GM12865 (cell line): ENCODE data around the gene SMIM22.

ENCODE experiments used
- DNase-seq: peaks from one replicate; pipeline ENCODE4 v3.0.0; 2010; ENCODE audit warnings: low read depth
- H3K4me3 ChIP-seq: 2 replicates; pipeline ENCODE4 v1.5.1; 2011; ENCODE audit warnings: mild to moderate bottlenecking, low read depth, low read length, control low read depth
- TF ChIP-seq, protein P1 (sequence below): IDR thresholded peaks from 2 replicates; pipeline ENCODE4 v1.5.1; 2011; ENCODE audit warnings: low read length, control low read depth, low read depth, inconsistent platforms; ENCODE audit not compliant: insufficient read depth; ENCODE audit errors: missing control alignments

Gene SMIM22

DNA sequence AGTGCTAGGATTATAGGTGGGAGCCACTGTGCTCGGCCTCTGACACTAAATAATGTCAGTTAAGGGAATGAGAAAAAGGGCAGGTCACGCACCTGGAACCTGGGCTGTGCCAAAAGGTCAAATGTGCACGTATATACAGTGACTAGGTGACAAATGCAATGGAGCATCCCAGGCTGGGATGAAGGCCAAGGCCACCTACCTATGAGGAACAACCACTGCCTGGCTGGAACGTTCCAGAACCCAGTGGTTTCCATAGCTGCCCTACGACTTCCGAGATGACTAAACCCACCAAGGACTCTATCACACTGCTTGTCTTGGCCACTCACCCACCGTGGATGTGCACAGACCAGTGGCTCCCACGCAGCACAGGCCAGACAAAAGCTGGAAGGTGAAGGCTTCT, 44.3 kb upstream of the SMIM22 start:
- TF ChIP-seq, protein P1, sequence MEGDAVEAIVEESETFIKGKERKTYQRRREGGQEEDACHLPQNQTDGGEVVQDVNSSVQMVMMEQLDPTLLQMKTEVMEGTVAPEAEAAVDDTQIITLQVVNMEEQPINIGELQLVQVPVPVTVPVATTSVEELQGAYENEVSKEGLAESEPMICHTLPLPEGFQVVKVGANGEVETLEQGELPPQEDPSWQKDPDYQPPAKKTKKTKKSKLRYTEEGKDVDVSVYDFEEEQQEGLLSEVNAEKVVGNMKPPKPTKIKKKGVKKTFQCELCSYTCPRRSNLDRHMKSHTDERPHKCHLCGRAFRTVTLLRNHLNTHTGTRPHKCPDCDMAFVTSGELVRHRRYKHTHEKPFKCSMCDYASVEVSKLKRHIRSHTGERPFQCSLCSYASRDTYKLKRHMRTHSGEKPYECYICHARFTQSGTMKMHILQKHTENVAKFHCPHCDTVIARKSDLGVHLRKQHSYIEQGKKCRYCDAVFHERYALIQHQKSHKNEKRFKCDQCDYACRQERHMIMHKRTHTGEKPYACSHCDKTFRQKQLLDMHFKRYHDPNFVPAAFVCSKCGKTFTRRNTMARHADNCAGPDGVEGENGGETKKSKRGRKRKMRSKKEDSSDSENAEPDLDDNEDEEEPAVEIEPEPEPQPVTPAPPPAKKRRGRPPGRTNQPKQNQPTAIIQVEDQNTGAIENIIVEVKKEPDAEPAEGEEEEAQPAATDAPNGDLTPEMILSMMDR: no peak
- no peak for DNase-seq
- H3K4me3 ChIP-seq: no peak overlapping the region

DNA sequence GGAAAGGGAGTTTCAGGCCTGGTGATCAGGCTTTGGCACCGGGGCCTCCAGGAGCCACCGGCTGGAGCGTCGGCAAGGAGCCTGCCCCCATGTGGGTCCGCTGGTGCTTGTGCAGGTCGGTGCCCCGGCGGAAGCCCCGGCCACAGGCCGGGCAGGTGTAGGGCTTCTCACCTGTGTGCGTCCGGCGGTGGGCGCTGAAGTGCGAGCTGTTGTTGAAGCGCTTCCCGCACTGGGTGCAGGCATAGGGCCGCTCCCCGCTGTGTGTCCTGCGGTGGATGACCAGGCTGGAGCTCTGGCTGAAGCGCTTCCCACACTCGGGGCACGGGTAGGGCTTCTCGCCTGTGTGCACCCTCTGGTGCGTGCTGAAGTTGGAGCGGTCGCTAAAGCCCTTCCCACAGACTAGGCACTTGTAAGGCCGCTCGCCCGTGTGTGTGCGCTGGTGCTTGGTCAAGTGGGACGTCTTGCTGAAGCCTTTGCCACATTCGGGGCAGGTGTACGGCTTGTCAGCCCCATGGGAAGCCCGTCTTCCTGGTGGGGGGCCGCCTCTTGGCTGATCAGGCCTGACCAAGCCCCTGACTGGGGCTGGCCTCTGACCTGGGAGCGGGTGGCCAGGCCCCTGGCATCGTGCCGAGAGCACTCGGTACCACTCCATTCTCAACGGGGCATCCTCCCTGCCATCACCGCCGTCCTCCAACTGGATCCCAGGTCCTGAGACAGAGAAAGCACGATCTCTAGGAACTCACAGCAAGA, 42.6 kb upstream of the SMIM22 start:
- DNase-seq: no peak
- TF ChIP-seq, protein P1: no peak
- no peak overlapping the region for H3K4me3 ChIP-seq

DNA sequence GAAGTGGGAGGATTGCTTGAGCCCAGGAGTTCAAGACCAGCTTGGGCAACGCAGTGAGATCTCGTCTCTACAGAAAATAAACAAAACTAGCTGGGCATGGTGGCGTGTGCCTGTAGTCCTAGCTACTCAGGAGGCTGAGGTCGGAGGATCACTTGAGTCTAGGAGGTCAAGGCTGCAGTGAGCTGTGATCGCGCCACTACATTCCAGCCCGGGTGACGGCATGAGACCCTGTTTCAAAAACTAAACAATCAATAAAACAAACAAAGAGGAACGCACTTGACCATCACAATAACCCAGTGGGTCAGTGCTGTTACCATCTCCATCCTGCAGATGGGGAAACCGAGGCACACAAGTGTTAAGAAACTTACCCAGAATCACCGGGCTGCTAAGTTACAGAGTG, 41.9 kb upstream of the SMIM22 start:
- no peak for DNase-seq
- TF ChIP-seq, protein P1: no peak
- H3K4me3 ChIP-seq: no peak overlapping the region

DNA sequence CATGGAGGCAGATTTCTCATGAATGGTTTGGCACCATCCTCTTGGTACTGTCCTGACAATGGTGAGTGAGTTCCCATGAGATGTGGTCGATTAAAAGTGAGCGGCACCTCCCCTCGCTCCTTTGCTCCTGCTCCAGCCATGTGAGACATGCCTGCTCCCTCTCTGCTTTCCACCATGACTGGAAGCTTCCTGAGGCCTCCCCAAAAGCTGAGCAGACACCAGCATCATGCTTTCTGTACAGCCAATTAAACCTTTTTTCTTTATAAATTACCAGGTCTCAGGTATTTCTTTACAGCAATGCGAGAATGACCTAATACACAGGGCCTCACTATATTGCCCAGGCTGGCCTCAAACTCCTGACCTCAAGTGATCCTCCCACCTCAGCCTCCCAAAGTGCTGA, 40.3 kb upstream of the SMIM22 start:
- TF ChIP-seq, protein P1: no peak
- no peak for DNase-seq
- no peak overlapping the region for H3K4me3 ChIP-seq

DNA sequence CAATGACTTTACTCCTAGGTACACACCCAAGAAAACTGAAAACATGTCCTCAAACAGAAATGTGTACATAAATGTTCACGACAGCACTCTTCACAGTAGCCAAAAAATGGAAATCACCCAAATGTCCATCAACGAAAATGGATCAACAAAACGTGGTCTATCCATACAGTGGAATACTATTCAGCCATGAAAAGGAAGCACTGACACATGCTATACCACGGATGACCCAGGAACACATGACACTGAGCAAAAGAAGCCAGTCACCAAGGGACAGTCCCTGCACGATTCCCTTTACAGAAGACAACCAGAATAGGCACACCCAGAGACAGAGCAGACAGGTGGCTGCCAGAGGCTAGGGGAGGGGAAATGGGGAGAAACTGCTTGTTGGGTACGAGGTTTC, 39.5 kb upstream of the SMIM22 start:
- no peak for DNase-seq

DNA sequence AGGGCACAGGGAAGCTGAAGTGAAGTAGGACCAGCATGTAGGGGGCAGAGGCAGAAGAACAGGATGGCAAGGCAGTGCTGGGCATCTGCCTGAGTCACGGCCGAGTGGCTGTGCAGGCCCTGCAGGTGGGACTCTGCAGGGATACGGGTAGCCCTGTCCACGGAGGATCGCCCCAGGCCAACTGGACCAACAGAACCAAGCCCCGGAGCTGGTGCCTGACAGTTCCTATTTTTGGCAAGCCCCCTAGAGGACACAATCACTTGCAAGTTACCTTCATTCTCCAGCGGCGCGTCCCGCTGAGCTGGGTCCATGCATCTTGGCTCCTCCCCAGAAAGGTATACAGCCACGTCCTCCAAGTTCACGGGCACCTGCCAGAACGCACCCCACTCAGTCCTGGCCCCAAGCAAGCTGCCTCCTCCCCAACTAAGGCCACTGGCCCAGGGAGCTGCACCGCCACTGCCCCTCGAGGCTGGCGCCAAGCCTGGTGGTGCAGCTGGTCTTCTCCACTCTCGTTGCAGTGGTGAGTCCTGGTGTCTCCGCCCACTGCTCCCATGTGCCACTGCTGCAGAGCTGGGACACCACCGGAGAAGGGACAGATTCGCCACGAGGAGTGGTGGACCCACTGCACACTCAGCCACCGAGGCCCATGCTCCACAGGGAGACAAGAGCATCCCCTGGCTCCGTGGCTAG, 34.8 kb upstream of the SMIM22 start:
- no peak overlapping the region for H3K4me3 ChIP-seq
- TF ChIP-seq, protein P1: no peak
- DNase-seq: no peak

More for the DNA sequence above, 39.5 kb upstream of the SMIM22 start:
- no peak overlapping the region for H3K4me3 ChIP-seq
- TF ChIP-seq, protein P1: no peak
